GM10266 (cell line): ENCODE results near the gene FER.

Source experiments
- DNase-seq: peaks from one replicate; pipeline ENCODE4 v3.0.0; 2012; ENCODE audit errors: extremely low spot score
- CTCF ChIP-seq: IDR thresholded peaks from 2 replicates; pipeline ENCODE4 v1.5.1; 2012; ENCODE audit warnings: mild to moderate bottlenecking, low read depth; ENCODE audit not compliant: control insufficient read depth, insufficient read depth; ENCODE audit errors: missing control alignments

The FER gene

GRCh38 chr5:108747111-108747773 lies 455 bp upstream of the FER start:
- no peak for DNase-seq
- no peak for TF ChIP-seq CTCF

GRCh38 chr5:108748401-108749127 lies 867 bp downstream of the FER start:
- peak; percentile 17 for TF ChIP-seq CTCF

GRCh38 chr5:108749128-108749861 lies 1.6 kb downstream of the FER start:
- peak; percentile 53 for DNase-seq
- TF ChIP-seq CTCF, result no peak

More at GRCh38 chr5:108748401-108749127, 867 bp downstream of the FER start:
- peak; percentile 94 for DNase-seq

GRCh38 chr5:108753331-108753730 lies 5.6 kb downstream of the FER start:
- no peak for DNase-seq
- TF ChIP-seq CTCF, result no peak

GRCh38 chr5:108753877-108754276 lies 6.2 kb downstream of the FER start:
- DNase-seq, result no peak
- TF ChIP-seq CTCF, result no peak

GRCh38 chr5:108760512-108760911 lies 12.8 kb downstream of the FER start:
- no peak for DNase-seq
- TF ChIP-seq CTCF, result no peak
